Subcutaneous adipose tissue (tissue), 4 donors: ENCODE measurements around the gene PCSK9. TPM values are rescaled to one million over a fixed set of nuclear protein-coding genes. Genes with fewer than 3 reads are reported as not detected.

Experiments
- CTCF ChIP-seq: fragments of 450-650 bp; IDR thresholded peaks from one replicate; pipeline ENCODE4 v1.5.1; 2016; ENCODE audit warnings: low read depth, mild to moderate bottlenecking, control low read depth, antibody characterized with exemption, moderate library complexity
- total RNA-seq, 4 donors: library from RNA; depleted of rRNA; stranded (reverse); fragments of >200 nt; gene quantifications; one replicate each; pipeline ENCODE4 v1.1.0, GENCODE V29; 2016

PCSK9 gene
- total RNA-seq, 4 donors from 2014 or later = not detected

- no peak for TF ChIP-seq CTCF
Observed at GRCh38 chr1:55010194-55010886, 29.0 kb upstream of the PCSK9 start.

GRCh38 chr1:55010887-55011217 lies 28.5 kb upstream of the PCSK9 start:
- no peak for TF ChIP-seq CTCF

GRCh38 chr1:55012661-55013060 lies 26.7 kb upstream of the PCSK9 start:
- TF ChIP-seq CTCF = no peak

- no peak for TF ChIP-seq CTCF
Observed at GRCh38 chr1:55015123-55015522, 24.2 kb upstream of the PCSK9 start.

GRCh38 chr1:55015731-55016620 lies 23.4 kb upstream of the PCSK9 start:
- TF ChIP-seq CTCF = no peak

GRCh38 chr1:55018395-55018794 lies 21.0 kb upstream of the PCSK9 start:
- TF ChIP-seq CTCF = no peak

- TF ChIP-seq CTCF = no peak
Observed at GRCh38 chr1:55021942-55022546, 17.3 kb upstream of the PCSK9 start.
